ENCODE measurements around the gene MED12L. TPM values are rescaled to one million over a fixed set of nuclear protein-coding genes. Genes with fewer than 3 reads are reported as not detected.

MED12L gene
- total RNA-seq, 1 experiment from 2014 or later = 6.4 TPM

DNA sequence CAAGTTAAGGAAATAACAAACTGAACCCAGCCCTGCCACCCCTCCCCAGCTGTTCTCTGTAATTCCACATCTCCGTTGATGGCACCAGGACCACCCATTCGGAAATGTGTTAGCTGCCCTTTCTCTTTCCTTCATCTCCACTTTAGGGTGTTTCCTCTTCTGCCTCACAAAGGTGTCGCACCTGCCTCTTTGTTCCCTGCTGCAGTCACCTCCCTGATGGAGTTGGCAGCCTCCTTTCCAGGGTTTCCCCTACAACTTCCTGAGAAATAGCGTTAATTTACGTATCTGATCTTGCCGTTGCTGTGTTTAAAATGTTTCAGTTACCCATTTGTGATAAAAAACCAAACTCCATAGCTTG is 60.2 kb downstream of the MED12L start:
- no peak overlapping the region for H3K4me3 ChIP-seq (replicated peaks in 1 of 2; ENCODE audit: low read depth in 1 of 2, low read length in 2 of 2)
- no peak overlapping the region for H2AFZ ChIP-seq (ENCODE audit: low read depth, low read length, poor library complexity, severe bottlenecking)
- ChIA-PET RAD21 (ENCODE audit: low non-redundant PET in 1 of 2, low total read pairs in 2 of 2, uncharacterized antibody in 2 of 2, unreplicated experiment in 2 of 2) (interaction anchor here in 1 of 2 experiments (0.6 kb wide), 1 partner anchor 59 kb away, joined by 3 read pairs; no protein-coding TSS in a partner anchor), CTCF (interaction anchor here (0.6 to 3.5 kb wide), 4 partner anchors 137 to 358 kb away, joined by 3 to 12 read pairs (median 4); no protein-coding TSS in a partner anchor), POLR2A (no interaction called here)
- no peaks in the 10 kb centered on the region for H3K36me3 ChIP-seq (ENCODE audit: control insufficient read depth in 1 of 2, insufficient read depth in 2 of 2, low read length in 2 of 2)
- ATAC-seq (no peak), DNase-seq (ENCODE audit: low read depth, low spot score) (no peak)
- H3K27me3 ChIP-seq (ENCODE audit: insufficient read depth, low read length) = no peaks in the 10 kb centered on the region
- no peaks in the 10 kb centered on the region for H3K9me2 ChIP-seq (ENCODE audit: insufficient read depth)
- H3K4me2 ChIP-seq (ENCODE audit: low read length) = no peak overlapping the region
- BruUV-seq (replicated peaks) = no TSS peak
- intact Hi-C loops (cut with micrococcal nuclease) = loop anchor here (1.0 to 5.0 kb wide), 6 partner anchors 137 to 617 kb away; no protein-coding TSS in a partner anchor
- H3K9ac ChIP-seq (ENCODE audit: low read length) = no peak overlapping the region
- peaks cover 6 to 11% of the 10 kb centered on the region in 2 experiments; a peak in 2 of 4 replicates for H3K4me1 ChIP-seq (ENCODE audit: control insufficient read depth in 1 of 2, insufficient read depth in 2 of 2, low read length in 2 of 2)
- no peaks in the 10 kb centered on the region for H3K9me3 ChIP-seq (ENCODE audit: control insufficient read depth in 1 of 2, insufficient read depth in 1 of 2, low read depth in 1 of 2, low read length in 2 of 2)
- no peaks in the 10 kb centered on the region for H4K20me1 ChIP-seq (ENCODE audit: insufficient read depth)
- no peak overlapping the region for H3K27ac ChIP-seq (ENCODE audit: low read depth, low read length)
- H3K79me2 ChIP-seq (ENCODE audit: insufficient read depth, low read length) = no peaks in the 10 kb centered on the region
- no peak for TF ChIP-seq CEBPB (IDR thresholded peaks at IDR 0.05; ENCODE audit: low read depth)
- TF ChIP-seq ZNF274 (IDR thresholded peaks at IDR 0.05; ENCODE audit: low read depth, low read length) = no peak
- TF ChIP-seq, protein P1, sequence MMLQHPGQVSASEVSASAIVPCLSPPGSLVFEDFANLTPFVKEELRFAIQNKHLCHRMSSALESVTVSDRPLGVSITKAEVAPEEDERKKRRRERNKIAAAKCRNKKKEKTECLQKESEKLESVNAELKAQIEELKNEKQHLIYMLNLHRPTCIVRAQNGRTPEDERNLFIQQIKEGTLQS (IDR thresholded peaks at IDR 0.05) = no peak
- no peak for TF ChIP-seq EZH2 (IDR thresholded peaks at IDR 0.05)
- no peak for TF ChIP-seq SP1 (IDR thresholded peaks at IDR 0.05; ENCODE audit: low read depth)
- TF ChIP-seq SIN3A (IDR thresholded peaks at IDR 0.05; ENCODE audit: low read depth) = no peak
- no peak for TF ChIP-seq ELF1 (IDR thresholded peaks at IDR 0.05; ENCODE audit: borderline replicate concordance, low read depth)

DNA sequence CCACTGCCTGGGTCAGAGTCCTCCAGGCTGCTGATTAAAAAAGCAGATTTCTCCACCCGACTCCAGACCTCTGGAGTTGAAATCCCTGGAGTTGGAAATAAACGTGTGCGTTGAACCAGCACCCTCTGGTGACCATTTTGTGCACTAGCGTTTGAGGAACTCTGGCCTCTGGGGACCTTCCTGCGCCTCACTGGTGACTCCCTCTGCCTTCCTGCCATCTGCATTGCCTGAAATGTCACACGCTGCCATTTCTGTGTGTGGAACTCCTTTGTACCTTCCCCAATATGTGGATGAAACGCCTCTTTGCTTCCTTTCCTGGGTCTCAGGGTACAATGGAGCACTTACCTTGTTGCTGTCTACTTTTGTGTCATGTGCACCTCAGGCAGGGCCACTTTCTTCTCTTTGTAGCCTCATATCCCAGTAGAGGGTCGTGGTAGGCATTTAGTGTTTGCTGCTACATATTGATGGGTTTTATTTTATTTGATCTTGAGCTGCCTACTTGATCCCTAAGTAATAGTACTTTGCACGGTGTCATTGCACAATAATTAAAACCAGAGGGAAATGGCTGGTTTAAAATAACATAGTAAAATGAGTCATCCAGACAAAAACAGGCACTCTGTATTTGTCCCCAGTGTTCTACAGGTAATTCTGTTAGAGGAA is 60.7 kb downstream of the MED12L start:
- no TSS peak for BruUV-seq (replicated peaks)
- H3K4me1 ChIP-seq (ENCODE audit: control insufficient read depth in 1 of 2, insufficient read depth in 2 of 2, low read length in 2 of 2) = peaks cover 6 to 11% of the 10 kb centered on the region in 2 experiments; a peak in 2 of 4 replicates
- intact Hi-C loops (cut with micrococcal nuclease) = loop anchor here (1.0 to 5.0 kb wide), 6 partner anchors 138 to 617 kb away; no protein-coding TSS in a partner anchor
- H3K4me2 ChIP-seq (ENCODE audit: low read length) = peak overlapping the region; percentile 45
- H3K36me3 ChIP-seq (ENCODE audit: control insufficient read depth in 1 of 2, insufficient read depth in 2 of 2, low read length in 2 of 2) = no peaks in the 10 kb centered on the region
- peak overlapping the region; percentile 87 for H2AFZ ChIP-seq (ENCODE audit: low read depth, low read length, poor library complexity, severe bottlenecking)
- no peaks in the 10 kb centered on the region for H4K20me1 ChIP-seq (ENCODE audit: insufficient read depth)
- H3K27ac ChIP-seq (ENCODE audit: low read depth, low read length) = no peak overlapping the region
- H3K27me3 ChIP-seq (ENCODE audit: insufficient read depth, low read length) = no peaks in the 10 kb centered on the region
- H3K79me2 ChIP-seq (ENCODE audit: insufficient read depth, low read length) = no peaks in the 10 kb centered on the region
- ChIA-PET POLR2A (no interaction called here), RAD21 (ENCODE audit: low non-redundant PET in 1 of 2, low total read pairs in 2 of 2, uncharacterized antibody in 2 of 2, unreplicated experiment in 2 of 2) (interaction anchor here in 1 of 2 experiments (0.7 kb wide), 1 partner anchor 171 kb away, joined by 3 read pairs; no protein-coding TSS in a partner anchor), CTCF (interaction anchor here (0.6 to 3.5 kb wide), 4 partner anchors 137 to 358 kb away, joined by 3 to 12 read pairs (median 4); no protein-coding TSS in a partner anchor)
- H3K9ac ChIP-seq (ENCODE audit: low read length) = no peak overlapping the region
- H3K9me3 ChIP-seq (ENCODE audit: control insufficient read depth in 1 of 2, insufficient read depth in 1 of 2, low read depth in 1 of 2, low read length in 2 of 2) = no peaks in the 10 kb centered on the region
- ATAC-seq = peak; percentile 98
- DNase-seq (ENCODE audit: low read depth, low spot score) = peak; percentile 71
- no peaks in the 10 kb centered on the region for H3K9me2 ChIP-seq (ENCODE audit: insufficient read depth)
- H3K4me3 ChIP-seq (replicated peaks in 1 of 2; ENCODE audit: low read depth in 1 of 2, low read length in 2 of 2) = no peak overlapping the region
- TF ChIP-seq EGR1 (IDR thresholded peaks at IDR 0.05; ENCODE audit: low read depth) (no peak), SRF (IDR thresholded peaks at IDR 0.05; ENCODE audit: low read depth) (no peak), ZNF274 (IDR thresholded peaks at IDR 0.05; ENCODE audit: low read depth, low read length) (no peak), CEBPB (IDR thresholded peaks at IDR 0.05; ENCODE audit: low read depth) (peak; percentile 62), FOSL1 (IDR thresholded peaks at IDR 0.05; ENCODE audit: low read depth) (peak; percentile 26; the same call in 1 of the 2 replicates), EZH2phosphoT487 (IDR thresholded peaks at IDR 0.05; ENCODE audit: borderline replicate concordance) (no peak), JUND (IDR thresholded peaks at IDR 0.05) (no peak), YY1 (IDR thresholded peaks at IDR 0.05; ENCODE audit: extremely low read depth, insufficient replicate concordance, low read depth, low read length) (no peak), POLR2A (IDR thresholded peaks at IDR 0.05; ENCODE audit: borderline replicate concordance, extremely low read depth, insufficient read depth, insufficient read length) (no peak), SP1 (IDR thresholded peaks at IDR 0.05; ENCODE audit: low read depth) (no peak; the same call in 1 of the 2 replicates)
- TF ChIP-seq, protein P2, sequence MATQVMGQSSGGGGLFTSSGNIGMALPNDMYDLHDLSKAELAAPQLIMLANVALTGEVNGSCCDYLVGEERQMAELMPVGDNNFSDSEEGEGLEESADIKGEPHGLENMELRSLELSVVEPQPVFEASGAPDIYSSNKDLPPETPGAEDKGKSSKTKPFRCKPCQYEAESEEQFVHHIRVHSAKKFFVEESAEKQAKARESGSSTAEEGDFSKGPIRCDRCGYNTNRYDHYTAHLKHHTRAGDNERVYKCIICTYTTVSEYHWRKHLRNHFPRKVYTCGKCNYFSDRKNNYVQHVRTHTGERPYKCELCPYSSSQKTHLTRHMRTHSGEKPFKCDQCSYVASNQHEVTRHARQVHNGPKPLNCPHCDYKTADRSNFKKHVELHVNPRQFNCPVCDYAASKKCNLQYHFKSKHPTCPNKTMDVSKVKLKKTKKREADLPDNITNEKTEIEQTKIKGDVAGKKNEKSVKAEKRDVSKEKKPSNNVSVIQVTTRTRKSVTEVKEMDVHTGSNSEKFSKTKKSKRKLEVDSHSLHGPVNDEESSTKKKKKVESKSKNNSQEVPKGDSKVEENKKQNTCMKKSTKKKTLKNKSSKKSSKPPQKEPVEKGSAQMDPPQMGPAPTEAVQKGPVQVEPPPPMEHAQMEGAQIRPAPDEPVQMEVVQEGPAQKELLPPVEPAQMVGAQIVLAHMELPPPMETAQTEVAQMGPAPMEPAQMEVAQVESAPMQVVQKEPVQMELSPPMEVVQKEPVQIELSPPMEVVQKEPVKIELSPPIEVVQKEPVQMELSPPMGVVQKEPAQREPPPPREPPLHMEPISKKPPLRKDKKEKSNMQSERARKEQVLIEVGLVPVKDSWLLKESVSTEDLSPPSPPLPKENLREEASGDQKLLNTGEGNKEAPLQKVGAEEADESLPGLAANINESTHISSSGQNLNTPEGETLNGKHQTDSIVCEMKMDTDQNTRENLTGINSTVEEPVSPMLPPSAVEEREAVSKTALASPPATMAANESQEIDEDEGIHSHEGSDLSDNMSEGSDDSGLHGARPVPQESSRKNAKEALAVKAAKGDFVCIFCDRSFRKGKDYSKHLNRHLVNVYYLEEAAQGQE (IDR thresholded peaks at IDR 0.05; ENCODE audit: low read depth) = no peak
- TF ChIP-seq, protein P1 (IDR thresholded peaks at IDR 0.05) = no peak
- TF ChIP-seq, protein P3, sequence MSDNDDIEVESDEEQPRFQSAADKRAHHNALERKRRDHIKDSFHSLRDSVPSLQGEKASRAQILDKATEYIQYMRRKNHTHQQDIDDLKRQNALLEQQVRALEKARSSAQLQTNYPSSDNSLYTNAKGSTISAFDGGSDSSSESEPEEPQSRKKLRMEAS (IDR thresholded peaks at IDR 0.05) = peak; percentile 41
